Esophagus squamous epithelium (tissue), 5 donors: Measurements from ENCODE around the gene YBX1. TPM values are rescaled to one million over a fixed set of nuclear protein-coding genes. Genes with fewer than 3 reads are reported as not detected.
A peak's percentile ranks its signal among the peaks of the same experiment; 100 is the strongest.

Experiments used
- DNase-seq: peaks from one replicate; lab custom pipeline; 2025; lab: John Stamatoyannopoulos, UW
- H3K27ac ChIP-seq, 4 donors: fragments of 200-600 bp; sonication (generic); one replicate each; pipeline ENCODE4 v1.5.1; 2016 to 2019; ENCODE audit warnings: mild to moderate bottlenecking in 1 of 4
- H3K27me3 ChIP-seq, 4 donors: fragments of 200-600 bp; sonication (generic); 1 replicate in 3 of 4; 2 replicates in 1 of 4; pipeline versions ENCODE4 v1.5.1 to v1.6.0; 2017 to 2021; ENCODE audit warnings: antibody characterized with exemption in 1 of 4
- H3K36me3 ChIP-seq, 3 donors: fragments of 200-600 bp; sonication (generic); one replicate each; pipeline ENCODE4 v1.5.1; 2016 to 2019
- H3K4me1 ChIP-seq, 3 donors: fragments of 200-600 bp; sonication (generic); one replicate each; pipeline ENCODE4 v1.5.1; 2017 to 2019
- H3K4me3 ChIP-seq, 4 donors: fragments of 200-600 bp; sonication (generic); 1 replicate in 3 of 4; 2 replicates in 1 of 4; pipeline ENCODE4 v1.5.1; 2016 to 2019; ENCODE audit warnings: mild to moderate bottlenecking in 2 of 4, moderate library complexity in 1 of 4
- H3K9me3 ChIP-seq, 3 donors: fragments of 200-600 bp; sonication (generic); one replicate each; pipeline ENCODE4 v1.5.1; 2016 to 2019
- POLR2A ChIP-seq, 4 donors: fragments of 450-650 bp; IDR thresholded peaks; one replicate each; pipeline ENCODE4 v1.6.1; 2017; ENCODE audit warnings: antibody characterized with exemption in 4 of 4, mild to moderate bottlenecking in 4 of 4, moderate library complexity in 3 of 4
- WGBS, 2 donors: methylation state at CpG; one replicate each; pipeline ENCODE4 v1.1.5; 2018; 5-methylcytosine and 5-hydroxymethylcytosine counted together
- intact Hi-C: fragments of 100-400 bp; cut with DNase I; formaldehyde crosslinking; loops from one replicate; pipeline ENCODE4 v1.15.0; 2022
- total RNA-seq, 4 donors: library from RNA; depleted of rRNA; stranded (reverse); fragments of >200 nt; gene quantifications; one replicate each; pipeline ENCODE4 v1.1.0, GENCODE V29; 2016
- TF ChIP-seq, protein P1 (sequence below), 6 experiments: fragments of 450-650 bp in 4 of 6; fragments of 200-600 bp in 2 of 6; sonication (generic) in 2 of 6; IDR thresholded peaks; one replicate each; pipeline ENCODE4 v1.5.1; 2016 to 2019; ENCODE audit warnings: antibody characterized with exemption in 6 of 6, mild to moderate bottlenecking in 4 of 6, moderate library complexity in 4 of 6
- donor health status: DM: yes; HTN: yes; CAD: no.

The YBX1 gene
- 100 to 1,000 TPM; 338 to 569 (median 531) TPM for total RNA-seq

DNA sequence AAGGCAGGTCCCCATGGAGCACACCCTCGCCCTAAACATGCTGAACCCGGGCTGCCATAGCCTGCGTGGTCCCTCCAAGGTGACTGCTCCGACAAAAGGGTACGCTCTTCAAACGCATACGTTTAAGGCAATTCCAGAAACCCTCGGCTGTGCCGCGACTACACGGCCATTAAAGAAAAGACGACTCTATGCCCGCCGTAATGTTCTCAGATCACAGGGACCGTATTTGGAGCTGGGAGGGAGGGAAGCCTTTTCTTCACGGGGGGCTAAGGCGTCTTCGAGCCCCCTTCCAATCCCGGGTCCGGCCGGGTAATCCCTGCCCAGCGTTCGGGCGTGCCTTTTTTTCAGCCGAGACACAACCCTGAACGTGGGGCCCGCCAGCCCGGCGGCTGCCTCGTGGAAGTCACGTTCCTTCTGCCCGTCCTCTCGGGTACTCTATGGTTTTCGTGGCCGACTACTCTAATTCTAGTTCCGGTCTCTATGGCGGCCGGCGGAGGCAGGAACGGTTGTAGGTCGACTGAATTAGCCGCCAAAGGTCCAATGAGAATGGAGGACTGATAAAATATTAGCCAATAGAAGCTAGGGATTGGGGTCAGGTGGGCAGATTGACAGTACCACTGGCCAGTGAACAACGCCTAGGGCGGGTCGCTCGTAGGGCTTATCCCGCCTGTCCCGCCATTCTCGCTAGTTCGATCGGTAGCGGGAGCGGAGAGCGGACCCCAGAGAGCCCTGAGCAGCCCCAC, at the start of gene YBX1:
YBX1 (plus strand) TSS at position 678 of the 743 bp plus-strand sequence. CDS start 148 bp downstream, outside the sequence.
- peak; percentile 90 for DNase-seq
- intact Hi-C loops, result no loop called here
- Histone ChIP-seq H3K9me3 (no peaks in the 10 kb centered on the region), H3K36me3 (no peaks in the 10 kb centered on the region), H3K27ac (peak within 1 kb of the TSS; percentile 90 to 99 (median 96)), H3K4me1 (peaks cover 18 to 54% (median 45%) of the 10 kb centered on the region in 3 donors), H3K4me3 (peak within 1 kb of the TSS; percentile 75 to 97 (median 86)), H3K27me3 (no peaks in the 10 kb centered on the region)
- 0% methylated on average over 18 to 44 of the region's 54 CpGs for WGBS, 2 donors
- TF ChIP-seq, protein P1, sequence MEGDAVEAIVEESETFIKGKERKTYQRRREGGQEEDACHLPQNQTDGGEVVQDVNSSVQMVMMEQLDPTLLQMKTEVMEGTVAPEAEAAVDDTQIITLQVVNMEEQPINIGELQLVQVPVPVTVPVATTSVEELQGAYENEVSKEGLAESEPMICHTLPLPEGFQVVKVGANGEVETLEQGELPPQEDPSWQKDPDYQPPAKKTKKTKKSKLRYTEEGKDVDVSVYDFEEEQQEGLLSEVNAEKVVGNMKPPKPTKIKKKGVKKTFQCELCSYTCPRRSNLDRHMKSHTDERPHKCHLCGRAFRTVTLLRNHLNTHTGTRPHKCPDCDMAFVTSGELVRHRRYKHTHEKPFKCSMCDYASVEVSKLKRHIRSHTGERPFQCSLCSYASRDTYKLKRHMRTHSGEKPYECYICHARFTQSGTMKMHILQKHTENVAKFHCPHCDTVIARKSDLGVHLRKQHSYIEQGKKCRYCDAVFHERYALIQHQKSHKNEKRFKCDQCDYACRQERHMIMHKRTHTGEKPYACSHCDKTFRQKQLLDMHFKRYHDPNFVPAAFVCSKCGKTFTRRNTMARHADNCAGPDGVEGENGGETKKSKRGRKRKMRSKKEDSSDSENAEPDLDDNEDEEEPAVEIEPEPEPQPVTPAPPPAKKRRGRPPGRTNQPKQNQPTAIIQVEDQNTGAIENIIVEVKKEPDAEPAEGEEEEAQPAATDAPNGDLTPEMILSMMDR (IDR thresholded peaks at IDR 0.05), result no peak
- TF ChIP-seq POLR2A (IDR thresholded peaks at IDR 0.05), result peak in 3 of 4 donors; percentile 63 to 87 (median 79)

DNA sequence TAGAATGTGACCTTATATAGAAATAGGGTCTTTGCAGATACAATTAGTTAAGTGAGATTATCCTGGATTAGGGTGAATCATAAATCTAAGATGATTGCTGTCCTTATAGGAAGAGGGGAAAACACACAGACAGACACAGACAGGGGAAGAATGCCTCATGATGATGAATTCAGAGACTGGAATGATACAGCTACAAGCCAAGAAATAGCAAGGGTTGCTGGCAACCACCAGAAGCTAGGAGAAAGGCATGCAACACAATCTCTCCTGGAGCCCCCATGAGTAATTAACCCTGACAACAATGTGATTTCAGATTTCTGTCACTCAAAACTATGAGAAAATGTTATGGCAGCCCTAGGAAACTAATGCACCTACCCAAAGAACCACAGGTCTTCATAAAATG, 43.1 kb upstream of the YBX1 start:
- Histone ChIP-seq H3K9me3 (no peaks in the 10 kb centered on the region), H3K36me3 (no peaks in the 10 kb centered on the region), H3K4me3 (no peak overlapping the region), H3K27me3 (no peaks in the 10 kb centered on the region), H3K27ac (no peak overlapping the region), H3K4me1 (no peaks in the 10 kb centered on the region)
- intact Hi-C loops, result no loop called here
- DNase-seq, result no peak
- TF ChIP-seq POLR2A (IDR thresholded peaks at IDR 0.05), result no peak
- TF ChIP-seq, protein P1 (IDR thresholded peaks at IDR 0.05), result no peak

DNA sequence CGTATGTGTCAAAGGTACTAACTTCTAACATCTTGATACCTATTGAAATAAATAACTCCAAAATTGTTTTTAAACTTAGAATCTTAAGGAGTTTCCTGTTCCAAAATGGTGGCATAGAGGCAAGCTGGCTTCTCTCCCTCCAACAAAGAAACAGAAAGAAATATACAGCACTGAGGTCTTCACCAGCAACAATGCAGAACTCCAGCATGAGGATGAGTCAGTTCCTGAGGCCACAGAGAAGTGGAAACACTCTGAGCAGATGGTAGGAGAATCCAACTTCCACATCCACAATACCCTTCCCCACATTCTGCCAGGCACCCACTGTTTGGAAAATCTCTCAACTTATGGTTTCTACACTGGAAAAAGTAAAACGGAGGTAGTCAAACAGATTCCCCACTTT, 36.2 kb upstream of the YBX1 start:
- WGBS, 2 donors, result 83 to 93% methylated on average over 2 of the region's 2 CpGs
- no peaks in the 10 kb centered on the region for H3K27me3 ChIP-seq

DNA sequence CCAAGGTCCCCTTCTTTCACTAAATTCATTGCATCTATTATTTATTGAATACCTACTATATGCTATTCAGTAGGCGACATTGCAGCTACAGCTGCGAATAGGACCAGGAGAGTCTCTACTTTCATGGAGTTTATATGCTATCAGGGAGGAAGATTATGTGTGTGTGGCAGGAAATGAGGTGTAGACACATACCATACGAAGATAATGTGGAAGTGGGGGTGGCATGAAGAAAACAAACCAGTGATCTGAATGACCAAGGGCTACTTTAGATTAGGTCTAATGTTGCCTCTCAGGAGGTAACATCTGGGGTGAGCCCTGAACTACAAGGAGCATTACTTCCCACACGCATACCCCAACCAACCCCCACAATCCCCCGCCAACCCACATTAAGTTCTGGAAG, 25.0 kb upstream of the YBX1 start:
- DNase-seq, result no peak
- Histone ChIP-seq H3K4me1 (peaks cover 5 to 28% (median 18%) of the 10 kb centered on the region in 3 donors), H3K9me3 (no peaks in the 10 kb centered on the region), H3K4me3 (peak overlapping the region in 3 of 4 donors; percentile 68 to 91 (median 73)), H3K27ac (peak overlapping the region; percentile 29 to 93 (median 86)), H3K36me3 (peaks cover 0 to 25% (median 4%) of the 10 kb centered on the region in 3 donors), H3K27me3 (no peaks in the 10 kb centered on the region)
- intact Hi-C loops, result no loop called here
- WGBS, 2 donors, result 64 to 78% methylated on average over 4 to 5 of the region's 5 CpGs
- TF ChIP-seq, protein P1 (IDR thresholded peaks at IDR 0.05), result no peak
- TF ChIP-seq POLR2A (IDR thresholded peaks at IDR 0.05), result no peak

More for the DNA sequence above, 36.2 kb upstream of the YBX1 start:
- TF ChIP-seq, protein P1 (IDR thresholded peaks at IDR 0.05), result no peak
- TF ChIP-seq POLR2A (IDR thresholded peaks at IDR 0.05), result no peak
- Histone ChIP-seq H3K36me3 (no peaks in the 10 kb centered on the region), H3K27ac (no peak overlapping the region), H3K4me1 (no peaks in the 10 kb centered on the region), H3K4me3 (no peak overlapping the region), H3K9me3 (peaks cover 0 to 4% (median 0%) of the 10 kb centered on the region in 3 donors)
- intact Hi-C loops, result no loop called here
- DNase-seq, result no peak
